GM18868 (cell line): ENCODE results near the gene BAG5.
"Not testable (repeated sequence)": the region's sequence is repeated elsewhere in the genome, so short reads cannot be mapped to it uniquely, and the experiment has no call there.

Source experiments
- ATAC-seq: cut with Tn5 transposase; IDR thresholded peaks from one replicate; pipeline ENCODE4 v1.9.1; 2021; ENCODE audit warnings: mild to moderate bottlenecking, moderate library complexity; ENCODE audit not compliant: unreplicated experiment

Gene BAG5

DNA sequence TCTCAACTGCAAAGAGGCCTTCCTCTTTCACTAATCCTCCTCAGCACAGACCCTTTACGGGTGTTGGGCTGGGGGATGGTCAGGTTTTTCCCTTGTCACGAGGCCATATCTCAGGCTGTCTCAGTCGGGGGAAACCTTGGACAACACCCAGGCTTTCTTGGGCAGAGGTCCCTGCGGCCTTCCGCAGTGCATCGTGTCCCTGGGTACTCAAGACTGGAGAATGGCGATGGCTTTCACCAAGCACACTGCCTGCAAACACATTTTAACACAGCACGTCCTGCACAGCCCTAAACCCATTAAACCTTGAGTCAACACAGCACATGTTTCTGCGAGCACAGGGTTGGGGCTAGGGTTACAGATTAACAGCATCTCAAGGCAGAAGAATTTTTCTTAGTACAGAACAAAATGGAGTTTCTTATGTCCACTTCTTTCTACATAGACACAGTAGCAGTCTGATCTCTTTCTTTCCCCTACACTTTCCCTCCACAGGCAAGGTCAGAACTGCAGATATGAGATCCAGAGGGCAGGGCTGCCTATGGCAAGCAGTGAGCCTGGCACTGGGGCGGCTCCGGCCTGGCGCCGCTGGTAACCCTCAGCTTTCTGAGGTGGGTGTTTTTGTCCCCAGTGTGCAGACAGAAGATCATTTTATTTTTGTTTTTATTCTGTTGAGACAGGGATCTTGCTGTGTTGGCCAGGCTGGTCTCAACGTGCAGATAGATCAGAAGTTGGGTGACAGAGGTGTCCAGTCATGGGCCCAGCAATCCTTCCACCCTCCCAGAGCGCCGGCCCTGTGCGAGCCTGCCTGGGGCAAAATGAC is 36.8 kb downstream of the BAG5 start:
- not testable (repeated sequence) for ATAC-seq

- no peak for ATAC-seq
These were observed 38.2 kb downstream of the BAG5 start for GRCh38 chr14:103524002-103524935.

- no peak for ATAC-seq
These were observed 38.9 kb downstream of the BAG5 start for GRCh38 chr14:103523575-103523954.

GRCh38 chr14:103522649-103523574 is 39.5 kb downstream of the BAG5 start, which contains the start of gene CKB:
CKB (minus strand) TSS chr14:103522830; CDS start chr14:103522493, 337 bp downstream.
- ATAC-seq = no peak

GRCh38 chr14:103521951-103522563 is 40.4 kb downstream of the BAG5 start:
- no peak for ATAC-seq

DNA sequence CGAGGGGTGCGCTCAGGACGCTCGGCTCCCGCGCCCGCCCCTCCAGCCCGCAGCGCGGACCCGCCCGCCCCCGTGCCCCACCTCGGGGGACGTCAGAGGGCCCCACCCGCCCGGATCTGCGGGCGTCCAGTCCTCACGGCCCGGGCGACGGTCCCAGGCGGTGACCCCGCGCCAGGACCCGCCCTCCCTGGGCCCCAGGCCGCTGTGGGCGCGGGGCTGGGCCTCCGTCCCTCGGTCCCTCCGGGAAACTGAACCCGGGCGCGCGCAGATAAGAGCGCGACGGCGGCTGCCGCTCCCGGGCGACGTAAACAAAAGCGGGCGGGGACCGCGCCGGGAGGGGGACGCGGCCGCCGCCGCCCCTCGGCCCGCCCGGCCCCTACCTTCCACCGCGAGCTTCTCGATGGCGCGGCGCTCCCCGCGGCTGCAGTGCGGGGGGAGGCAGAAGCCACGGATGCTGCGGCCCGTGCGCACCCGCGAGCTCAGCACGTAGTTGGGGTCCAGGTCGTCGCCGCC is 41.0 kb downstream of the BAG5 start:
- ATAC-seq = no peak

GRCh38 chr14:103520657-103521437 is 41.6 kb downstream of the BAG5 start:
- no peak for ATAC-seq

GRCh38 chr14:103520269-103520656 is 42.2 kb downstream of the BAG5 start:
- no peak for ATAC-seq

GRCh38 chr14:103519837-103520212 is 42.6 kb downstream of the BAG5 start:
- no peak for ATAC-seq

GRCh38 chr14:103519043-103519836 is 43.2 kb downstream of the BAG5 start:
- no peak for ATAC-seq

DNA sequence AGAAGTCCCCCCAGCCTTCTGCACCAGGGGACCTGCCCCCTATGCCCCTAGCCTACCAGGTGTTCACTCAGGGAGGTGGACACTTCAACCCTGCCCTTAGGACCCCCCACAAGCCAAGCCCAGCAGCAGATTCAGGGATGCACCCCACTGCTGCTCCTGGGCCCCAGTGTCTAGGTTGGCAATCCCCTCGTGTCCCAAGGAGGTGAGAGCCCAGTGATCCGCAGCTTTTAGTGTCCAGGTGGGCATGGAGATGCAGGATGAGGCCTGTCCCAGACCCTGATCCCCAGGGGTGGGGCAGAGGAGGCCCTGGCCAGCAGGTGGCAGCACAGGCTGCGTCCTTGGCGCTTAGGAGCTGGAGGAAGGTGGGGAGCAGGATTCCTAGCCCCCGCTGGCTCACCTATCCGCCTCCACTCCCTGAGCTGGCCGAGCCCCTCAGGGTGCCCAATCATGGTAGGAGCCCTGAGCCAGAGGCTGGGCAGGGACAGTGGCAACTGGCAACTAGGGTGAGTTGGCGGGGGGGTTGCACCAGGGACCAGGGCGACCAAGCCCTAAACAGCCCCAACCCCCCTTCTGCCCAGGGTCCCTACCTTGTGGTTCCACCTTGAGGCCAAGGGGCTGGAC is 43.9 kb downstream of the BAG5 start:
- ATAC-seq = no peak

GRCh38 chr14:103517721-103518421 is 44.6 kb downstream of the BAG5 start:
- no peak for ATAC-seq

GRCh38 chr14:103517174-103517566 is 45.3 kb downstream of the BAG5 start:
- ATAC-seq = no peak

GRCh38 chr14:103516426-103517173 is 45.9 kb downstream of the BAG5 start:
- ATAC-seq = no peak

- ATAC-seq = no peak
These were observed 47.6 kb downstream of the BAG5 start for GRCh38 chr14:103514596-103515421.
